Upper lobe of left lung (tissue), 4 donors: ENCODE results near the gene RAP1B.

Experiments used
- CTCF ChIP-seq, 6 experiments: fragments of 450-650 bp in 4 of 6; fragments of 200-600 bp in 2 of 6; sonication (generic) in 2 of 6; IDR thresholded peaks; one replicate each; pipeline ENCODE4 v1.5.1; 2016 to 2019; ENCODE audit warnings: antibody characterized with exemption in 6 of 6
- EP300 ChIP-seq, 4 donors: sonication (generic); formaldehyde crosslinking; IDR thresholded peaks; one replicate each; pipeline ENCODE4 v1.5.1; 2017; ENCODE audit warnings: antibody characterized with exemption in 4 of 4, control low read depth in 2 of 4
- POLR2A ChIP-seq, 4 donors: fragments of 450-650 bp; IDR thresholded peaks; one replicate each; pipeline ENCODE4 v1.5.1; 2016 to 2017; ENCODE audit warnings: antibody characterized with exemption in 4 of 4, mild to moderate bottlenecking in 2 of 4

GRCh38 chr12:68623059-68623458 lies 12.4 kb downstream of the RAP1B start:
- no peak for TF ChIP-seq CTCF (IDR thresholded peaks at IDR 0.05)
- no peak for TF ChIP-seq EP300 (IDR thresholded peaks at IDR 0.05)
- TF ChIP-seq POLR2A (IDR thresholded peaks at IDR 0.05), result no peak
